Measurements from ENCODE around the gene OR4C11. TPM values are rescaled to one million over a fixed set of nuclear protein-coding genes. Genes with fewer than 3 reads are reported as not detected.

OR4C11 gene, protein sequence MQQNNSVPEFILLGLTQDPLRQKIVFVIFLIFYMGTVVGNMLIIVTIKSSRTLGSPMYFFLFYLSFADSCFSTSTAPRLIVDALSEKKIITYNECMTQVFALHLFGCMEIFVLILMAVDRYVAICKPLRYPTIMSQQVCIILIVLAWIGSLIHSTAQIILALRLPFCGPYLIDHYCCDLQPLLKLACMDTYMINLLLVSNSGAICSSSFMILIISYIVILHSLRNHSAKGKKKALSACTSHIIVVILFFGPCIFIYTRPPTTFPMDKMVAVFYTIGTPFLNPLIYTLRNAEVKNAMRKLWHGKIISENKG
- not detected in 2 replicates for total RNA-seq (ENCODE audit: low replicate concordance)
- long read RNA-seq = 0 reads

DNA sequence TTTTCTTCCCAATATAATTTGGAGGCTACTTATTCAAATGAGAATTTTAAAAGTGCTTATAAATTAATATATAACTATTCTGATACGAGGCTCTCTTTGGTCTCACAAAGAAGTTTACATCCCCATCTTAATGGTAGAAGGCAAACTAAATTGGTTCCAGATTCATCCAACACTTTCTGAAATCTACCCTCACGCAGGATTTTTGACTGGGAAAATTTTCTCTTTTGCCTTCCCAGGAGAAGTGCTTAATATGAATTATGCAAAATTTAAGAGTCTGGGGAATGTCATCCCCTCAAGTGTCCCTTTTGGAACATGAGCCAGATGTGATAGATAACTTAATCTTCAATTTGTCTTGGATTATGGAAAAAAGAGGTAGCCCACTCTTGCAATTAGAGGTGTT, at the start of gene OR4C11:
Gene OR4C11 (minus strand): TSS at position 101 of the 400 bp plus-strand sequence. CDS start 3,272 bp downstream, outside the sequence.
- Mint-ChIP-seq H3K4me1 (ENCODE audit: unreplicated experiment) (no peaks in the 10 kb centered on the region), H3K4me3 (no peak within 1 kb of the TSS), H3K27ac (no peak within 1 kb of the TSS), H3K9me3 (no peaks in the 10 kb centered on the region), H3K27me3 (no peaks in the 10 kb centered on the region), H3K36me3 (no peaks in the 10 kb centered on the region)
- TF ChIP-seq, protein P1, sequence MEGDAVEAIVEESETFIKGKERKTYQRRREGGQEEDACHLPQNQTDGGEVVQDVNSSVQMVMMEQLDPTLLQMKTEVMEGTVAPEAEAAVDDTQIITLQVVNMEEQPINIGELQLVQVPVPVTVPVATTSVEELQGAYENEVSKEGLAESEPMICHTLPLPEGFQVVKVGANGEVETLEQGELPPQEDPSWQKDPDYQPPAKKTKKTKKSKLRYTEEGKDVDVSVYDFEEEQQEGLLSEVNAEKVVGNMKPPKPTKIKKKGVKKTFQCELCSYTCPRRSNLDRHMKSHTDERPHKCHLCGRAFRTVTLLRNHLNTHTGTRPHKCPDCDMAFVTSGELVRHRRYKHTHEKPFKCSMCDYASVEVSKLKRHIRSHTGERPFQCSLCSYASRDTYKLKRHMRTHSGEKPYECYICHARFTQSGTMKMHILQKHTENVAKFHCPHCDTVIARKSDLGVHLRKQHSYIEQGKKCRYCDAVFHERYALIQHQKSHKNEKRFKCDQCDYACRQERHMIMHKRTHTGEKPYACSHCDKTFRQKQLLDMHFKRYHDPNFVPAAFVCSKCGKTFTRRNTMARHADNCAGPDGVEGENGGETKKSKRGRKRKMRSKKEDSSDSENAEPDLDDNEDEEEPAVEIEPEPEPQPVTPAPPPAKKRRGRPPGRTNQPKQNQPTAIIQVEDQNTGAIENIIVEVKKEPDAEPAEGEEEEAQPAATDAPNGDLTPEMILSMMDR (conservative IDR thresholded peaks at IDR 0.05) = no peak
- DNase-seq (ENCODE audit: extremely low spot score, unreplicated experiment) = no peak

DNA sequence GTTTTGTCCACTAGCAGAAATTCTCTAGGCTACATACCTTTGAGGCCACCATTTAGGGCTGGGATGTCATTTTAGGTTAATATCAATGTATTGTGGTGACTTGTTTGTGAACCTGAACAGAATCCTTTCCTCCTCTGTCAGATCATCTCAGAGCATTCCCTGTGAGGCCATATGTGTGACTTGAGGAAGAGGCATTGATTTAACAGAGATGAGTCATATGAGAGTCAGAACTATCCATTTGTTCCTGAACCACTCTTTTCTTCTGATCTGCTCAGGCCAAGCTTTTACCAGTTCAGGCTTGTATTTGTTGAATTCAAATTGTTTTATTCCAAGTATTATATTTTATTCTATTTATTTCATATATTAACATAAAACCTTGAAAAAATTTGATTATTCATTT, 47.7 kb upstream of the OR4C11 start:
- Mint-ChIP-seq H3K36me3 (no peaks in the 10 kb centered on the region), H3K9me3 (no peaks in the 10 kb centered on the region), H3K4me1 (ENCODE audit: unreplicated experiment) (no peaks in the 10 kb centered on the region), H3K27me3 (no peaks in the 10 kb centered on the region), H3K4me3 (no peak overlapping the region), H3K27ac (no peak overlapping the region)
- no peak for DNase-seq (ENCODE audit: extremely low spot score, unreplicated experiment)
- TF ChIP-seq, protein P1 (conservative IDR thresholded peaks at IDR 0.05) = no peak

DNA sequence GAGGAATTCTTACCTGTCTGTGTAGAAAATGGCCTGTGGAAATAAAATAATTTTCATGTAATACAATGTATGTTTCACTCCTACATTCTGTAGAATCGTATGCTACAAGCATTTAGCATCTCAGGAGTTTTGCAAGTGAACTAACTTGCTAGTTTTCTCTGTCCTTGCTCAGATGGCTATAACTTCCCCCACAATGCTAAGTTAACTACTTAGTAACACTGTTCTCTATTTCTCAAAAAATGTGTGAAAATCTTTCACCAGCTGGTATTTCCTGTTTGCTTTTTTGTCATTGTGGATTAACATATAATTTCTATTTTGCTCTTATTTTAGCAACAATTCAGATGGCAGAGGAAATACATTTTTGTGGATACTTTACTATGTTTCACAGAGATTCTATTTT, 45.1 kb upstream of the OR4C11 start:
- no peaks in the 10 kb centered on the region for H3K4me1 Mint-ChIP-seq (ENCODE audit: unreplicated experiment)
- no peaks in the 10 kb centered on the region for H3K27me3 Mint-ChIP-seq
- H3K9me3 Mint-ChIP-seq = no peaks in the 10 kb centered on the region
- H3K4me3 Mint-ChIP-seq = no peak overlapping the region
- TF ChIP-seq, protein P1 (conservative IDR thresholded peaks at IDR 0.05) = no peak
- H3K27ac Mint-ChIP-seq = no peak overlapping the region
- no peak for DNase-seq (ENCODE audit: extremely low spot score, unreplicated experiment)
- H3K36me3 Mint-ChIP-seq = no peaks in the 10 kb centered on the region

DNA sequence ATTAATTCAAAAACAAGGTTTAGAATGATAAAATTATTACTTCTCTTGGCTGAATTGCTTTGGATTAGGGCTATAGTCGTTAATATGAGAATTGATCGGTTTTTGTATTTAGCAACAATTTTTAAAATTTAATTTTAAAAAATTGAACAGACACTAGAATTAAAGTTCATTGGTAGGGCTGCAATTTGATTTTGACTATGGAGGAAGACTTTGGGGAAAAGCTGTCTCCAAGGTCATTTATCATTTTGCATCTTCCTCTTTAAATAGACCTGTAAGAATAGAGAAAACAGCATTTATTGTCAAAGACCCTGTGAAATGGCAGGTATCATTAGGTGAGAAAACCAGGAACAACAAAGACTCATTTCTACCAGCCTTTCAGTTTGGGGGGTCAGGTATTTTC, 40.6 kb upstream of the OR4C11 start, which contains the start of gene OR4S2:
Gene OR4S2 (plus strand): TSS at position 301 of the 400 bp plus-strand sequence. CDS start 2,577 bp downstream, outside the sequence.
- H3K4me3 Mint-ChIP-seq = no peak within 1 kb of the TSS
- no peak within 1 kb of the TSS for H3K27ac Mint-ChIP-seq
- no peak for DNase-seq (ENCODE audit: extremely low spot score, unreplicated experiment)
- H3K36me3 Mint-ChIP-seq = no peaks in the 10 kb centered on the region
- TF ChIP-seq, protein P1 (conservative IDR thresholded peaks at IDR 0.05) = no peak
- H3K27me3 Mint-ChIP-seq = no peaks in the 10 kb centered on the region
- H3K9me3 Mint-ChIP-seq = no peaks in the 10 kb centered on the region
- no peaks in the 10 kb centered on the region for H3K4me1 Mint-ChIP-seq (ENCODE audit: unreplicated experiment)

DNA sequence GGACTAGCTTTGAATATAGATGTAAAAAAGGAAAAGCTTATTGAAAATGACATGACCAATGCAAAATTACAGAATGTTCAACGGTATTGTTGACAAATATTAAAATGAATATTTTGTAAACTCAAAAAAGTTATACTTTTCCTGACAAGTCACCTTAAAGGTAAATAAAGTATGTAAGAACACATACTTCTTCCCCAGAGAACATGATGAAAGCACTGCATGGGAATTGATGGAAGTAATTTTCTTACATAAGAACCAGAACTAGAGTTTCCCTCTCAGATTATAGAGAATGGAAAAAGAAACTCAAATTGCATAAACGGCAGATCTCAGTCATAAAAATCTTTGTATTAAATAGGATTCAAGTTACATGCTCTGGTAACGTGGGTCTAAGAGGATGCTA, 27.4 kb upstream of the OR4C11 start, which contains the start of gene OR4P4:
Gene OR4P4 (plus strand): TSS at position 301 of the 400 bp plus-strand sequence.
- no peak for DNase-seq (ENCODE audit: extremely low spot score, unreplicated experiment)
- no peaks in the 10 kb centered on the region for H3K36me3 Mint-ChIP-seq
- TF ChIP-seq, protein P1 (conservative IDR thresholded peaks at IDR 0.05) = no peak
- H3K27ac Mint-ChIP-seq = no peak within 1 kb of the TSS
- no peak within 1 kb of the TSS for H3K4me3 Mint-ChIP-seq
- H3K27me3 Mint-ChIP-seq = no peaks in the 10 kb centered on the region
- H3K9me3 Mint-ChIP-seq = no peaks in the 10 kb centered on the region
- H3K4me1 Mint-ChIP-seq (ENCODE audit: unreplicated experiment) = no peaks in the 10 kb centered on the region

Measured in type B pancreatic cell (in vitro differentiated cells).